Renal cortical epithelial cell (primary cell): ENCODE measurements around the gene C2. TPM values are rescaled to one million over a fixed set of nuclear protein-coding genes. Genes with fewer than 3 reads are reported as not detected.
"Not testable (repeated sequence)": the region's sequence is repeated elsewhere in the genome, so short reads cannot be mapped to it uniquely, and the experiment has no call there.

Experiments
- DNase-seq: peaks from one replicate; pipeline ENCODE4 v3.0.0-alpha.2; 2011; ENCODE audit warnings: low read depth
- total RNA-seq: library from RNA; depleted of rRNA; stranded (reverse); fragments of >200 nt; gene quantifications from 2 replicates; pipeline ENCODE4 v1.2.3, GENCODE V29; 2014

The C2 gene
- total RNA-seq, 1 donor from 2014 or later: 1.7 TPM

GRCh38 chr6:31922942-31923341 lies 4.6 kb upstream of the C2 start:
- no peak for DNase-seq

DNA sequence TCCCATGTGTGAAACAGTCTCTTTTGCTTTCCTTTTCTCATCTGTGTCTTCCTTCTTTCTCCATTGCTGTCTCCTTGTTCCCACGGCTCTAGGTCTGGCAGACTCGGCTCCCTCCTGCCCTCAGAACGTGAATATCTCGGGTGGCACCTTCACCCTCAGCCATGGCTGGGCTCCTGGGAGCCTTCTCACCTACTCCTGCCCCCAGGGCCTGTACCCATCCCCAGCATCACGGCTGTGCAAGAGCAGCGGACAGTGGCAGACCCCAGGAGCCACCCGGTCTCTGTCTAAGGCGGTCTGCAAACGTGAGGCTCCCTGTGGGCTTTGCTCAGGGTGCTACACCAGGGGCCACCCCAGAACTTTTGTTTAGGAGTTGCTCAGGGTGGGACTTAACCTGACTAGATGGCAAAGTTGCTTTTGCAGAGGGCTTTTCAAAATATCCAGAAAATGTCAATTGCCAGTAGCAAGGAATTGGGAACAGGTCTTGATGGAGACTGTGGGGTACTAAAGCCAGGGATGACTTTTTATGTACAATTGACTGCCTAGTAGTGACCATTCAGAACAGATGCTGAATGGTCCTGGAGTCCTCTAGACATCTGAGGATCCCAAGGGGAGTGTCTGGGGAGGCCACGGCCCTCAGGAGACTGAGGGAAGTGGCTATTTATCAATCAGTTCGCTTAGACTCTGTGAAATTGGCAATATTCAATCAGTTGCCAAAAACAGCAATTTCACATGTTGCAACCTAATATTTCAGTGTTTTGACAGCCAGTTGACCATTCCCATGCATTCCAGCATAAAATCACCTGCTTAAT lies 550 bp downstream of the C2 start:
- DNase-seq: no peak

DNA sequence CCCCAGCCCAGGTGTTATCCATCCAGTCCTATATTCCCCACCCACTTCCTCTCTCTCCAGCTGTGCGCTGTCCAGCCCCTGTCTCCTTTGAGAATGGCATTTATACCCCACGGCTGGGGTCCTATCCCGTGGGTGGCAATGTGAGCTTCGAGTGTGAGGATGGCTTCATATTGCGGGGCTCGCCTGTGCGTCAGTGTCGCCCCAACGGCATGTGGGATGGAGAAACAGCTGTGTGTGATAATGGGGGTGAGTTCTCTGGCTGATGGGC lies 1.1 kb downstream of the C2 start:
- DNase-seq: no peak

GRCh38 chr6:31930962-31931361 lies 3.4 kb downstream of the C2 start:
- no peak for DNase-seq

GRCh38 chr6:31932137-31932536 lies 4.6 kb downstream of the C2 start:
- DNase-seq: not testable (repeated sequence)

DNA sequence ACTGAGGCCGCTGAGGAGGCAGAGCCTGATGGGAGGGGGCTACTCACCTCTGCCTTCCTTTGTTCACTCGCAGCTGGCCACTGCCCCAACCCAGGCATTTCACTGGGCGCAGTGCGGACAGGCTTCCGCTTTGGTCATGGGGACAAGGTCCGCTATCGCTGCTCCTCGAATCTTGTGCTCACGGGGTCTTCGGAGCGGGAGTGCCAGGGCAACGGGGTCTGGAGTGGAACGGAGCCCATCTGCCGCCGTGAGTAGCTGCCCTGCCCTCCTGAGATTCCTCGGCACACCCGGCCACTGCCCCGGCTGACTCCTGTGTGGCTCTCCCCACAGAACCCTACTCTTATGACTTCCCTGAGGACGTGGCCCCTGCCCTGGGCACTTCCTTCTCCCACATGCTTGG lies 6.0 kb downstream of the C2 start:
- DNase-seq: no peak

GRCh38 chr6:31935021-31935420 lies 7.5 kb downstream of the C2 start:
- DNase-seq: no peak

- no peak for DNase-seq
Observed at GRCh38 chr6:31935823-31936222, 8.3 kb downstream of the C2 start.

GRCh38 chr6:31940256-31940664 lies 12.7 kb downstream of the C2 start:
- peak; percentile 33 for DNase-seq

DNA sequence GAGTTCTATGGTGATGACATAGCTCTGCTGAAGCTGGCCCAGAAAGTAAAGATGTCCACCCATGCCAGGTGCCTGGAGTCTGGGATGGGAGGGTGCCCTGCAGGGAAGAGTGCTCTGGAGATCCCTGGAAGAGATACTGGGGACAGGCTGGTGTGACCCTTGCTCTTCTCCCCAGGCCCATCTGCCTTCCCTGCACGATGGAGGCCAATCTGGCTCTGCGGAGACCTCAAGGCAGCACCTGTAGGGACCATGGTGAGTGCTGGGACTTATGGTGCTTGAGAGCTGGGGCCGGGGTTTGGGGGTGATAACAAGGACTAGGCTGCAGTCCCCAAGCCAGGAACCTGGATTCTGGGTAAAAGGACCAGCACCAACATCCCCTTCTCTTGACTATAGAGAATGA lies 16.2 kb downstream of the C2 start:
- no peak for DNase-seq

DNA sequence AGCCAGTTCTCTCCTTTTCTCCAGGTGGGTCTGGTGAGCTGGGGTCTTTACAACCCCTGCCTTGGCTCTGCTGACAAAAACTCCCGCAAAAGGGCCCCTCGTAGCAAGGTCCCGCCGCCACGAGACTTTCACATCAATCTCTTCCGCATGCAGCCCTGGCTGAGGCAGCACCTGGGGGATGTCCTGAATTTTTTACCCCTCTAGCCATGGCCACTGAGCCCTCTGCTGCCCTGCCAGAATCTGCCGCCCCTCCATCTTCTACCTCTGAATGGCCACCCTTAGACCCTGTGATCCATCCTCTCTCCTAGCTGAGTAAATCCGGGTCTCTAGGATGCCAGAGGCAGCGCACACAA lies 17.6 kb downstream of the C2 start:
- DNase-seq: no peak

GRCh38 chr6:31945507-31946369 lies 18.2 kb downstream of the C2 start, which contains the start of gene CFB:
TSS of gene CFB (plus strand) at chr6:31946095. CDS start at chr6:31946222, 127 bp downstream.
- peak; percentile 89 for DNase-seq

GRCh38 chr6:31946370-31946885 lies 18.9 kb downstream of the C2 start:
- DNase-seq: no peak

- no peak for DNase-seq
Observed at GRCh38 chr6:31947070-31947675, 19.7 kb downstream of the C2 start.

DNA sequence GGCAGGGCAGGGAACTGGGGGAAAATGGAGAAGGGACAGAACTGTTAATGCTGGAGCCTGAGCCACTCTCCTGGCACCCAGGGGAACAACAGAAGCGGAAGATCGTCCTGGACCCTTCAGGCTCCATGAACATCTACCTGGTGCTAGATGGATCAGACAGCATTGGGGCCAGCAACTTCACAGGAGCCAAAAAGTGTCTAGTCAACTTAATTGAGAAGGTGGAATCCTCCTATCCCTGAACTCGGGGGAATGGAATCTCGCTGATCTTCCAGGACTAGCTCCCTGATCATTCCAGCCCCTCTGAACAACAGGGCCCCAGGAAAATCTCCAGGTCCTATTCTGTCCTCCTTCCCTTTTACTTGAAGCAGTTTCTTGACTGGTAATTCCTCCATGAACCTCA lies 20.3 kb downstream of the C2 start:
- DNase-seq: no peak

- DNase-seq: no peak
Observed at GRCh38 chr6:31948306-31948705, 20.8 kb downstream of the C2 start.

- no peak for DNase-seq
Observed at GRCh38 chr6:31948753-31949413, 21.4 kb downstream of the C2 start.

DNA sequence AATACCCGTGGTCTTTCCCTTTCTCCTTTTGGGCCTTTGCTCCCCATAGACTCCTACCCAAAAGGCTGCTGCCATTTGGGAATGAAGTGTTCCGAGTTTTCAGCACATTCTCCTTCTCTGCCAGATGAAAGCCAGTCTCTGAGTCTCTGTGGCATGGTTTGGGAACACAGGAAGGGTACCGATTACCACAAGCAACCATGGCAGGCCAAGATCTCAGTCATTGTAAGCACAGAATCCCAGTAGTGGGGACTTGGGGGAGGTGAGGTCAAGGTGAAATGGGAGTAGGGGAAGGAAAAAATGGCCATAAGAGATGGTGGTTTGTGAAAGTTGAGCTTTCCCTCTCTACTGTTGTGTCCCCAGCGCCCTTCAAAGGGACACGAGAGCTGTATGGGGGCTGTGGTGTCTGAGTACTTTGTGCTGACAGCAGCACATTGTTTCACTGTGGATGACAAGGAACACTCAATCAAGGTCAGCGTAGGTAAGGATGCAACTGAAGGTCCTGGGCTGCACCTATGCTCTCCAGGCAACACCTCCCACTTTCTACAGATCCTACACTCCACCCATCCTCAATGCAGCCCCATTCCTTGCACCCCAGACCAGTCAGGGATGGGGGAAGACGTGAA lies 22.5 kb downstream of the C2 start:
- no peak for DNase-seq

- peak; percentile 44 for DNase-seq
Observed at GRCh38 chr6:31952140-31952805, 24.8 kb downstream of the C2 start.

DNA sequence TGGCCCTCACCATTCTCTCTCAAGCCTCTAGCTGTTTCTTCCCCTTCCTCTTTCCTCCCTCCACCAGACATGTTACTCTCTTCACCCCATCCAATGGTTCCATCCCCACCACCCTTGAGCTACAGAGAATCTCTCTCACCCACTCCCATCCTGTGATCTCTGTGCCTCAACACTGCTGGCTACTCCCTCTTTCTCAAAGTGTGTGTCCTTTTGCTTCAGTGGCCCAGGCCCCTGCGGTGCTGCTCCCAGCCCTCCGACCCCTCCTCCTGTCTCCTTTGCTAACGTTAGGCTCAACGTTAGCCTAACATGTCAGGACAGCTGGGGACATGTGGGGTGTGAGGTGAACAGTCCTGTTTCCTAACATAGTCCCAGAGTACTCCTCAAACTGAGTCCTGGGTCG lies 25.4 kb downstream of the C2 start:
- DNase-seq: no peak

DNA sequence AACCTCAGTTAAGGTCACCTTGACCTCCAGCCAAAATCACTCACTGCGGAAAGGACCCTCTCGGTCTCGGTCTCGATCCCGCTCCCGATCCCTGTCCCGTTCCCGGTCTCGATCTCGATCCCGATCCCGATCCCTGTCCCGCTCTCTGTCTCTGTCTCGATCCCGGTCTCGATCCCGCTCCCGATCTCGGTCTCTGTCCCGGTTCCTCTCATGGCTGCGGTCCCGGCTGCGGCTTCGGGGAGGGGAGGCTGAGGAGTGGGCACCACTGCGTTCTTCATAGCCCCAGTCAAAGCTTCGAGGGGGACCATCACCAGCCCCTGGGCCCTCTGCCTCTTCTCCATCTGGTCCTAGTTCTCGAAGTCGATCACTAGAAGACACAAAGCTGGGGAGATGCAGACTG lies 27.0 kb downstream of the C2 start:
- no peak for DNase-seq
